Suprapubic skin (tissue), 4 donors: ENCODE measurements around the gene PAXX.

Source experiments
- CTCF ChIP-seq, 2 donors: fragments of 200-600 bp in 1 of 2; fragments of 450-650 bp in 1 of 2; sonication (generic) in 1 of 2; IDR thresholded peaks; one replicate each; pipeline ENCODE4 v1.5.1; 2016 to 2019; ENCODE audit warnings: antibody characterized with exemption in 2 of 2, mild to moderate bottlenecking in 1 of 2, moderate library complexity in 1 of 2
- POLR2A ChIP-seq, 2 donors: fragments of 450-650 bp; IDR thresholded peaks; one replicate each; pipeline ENCODE4 v1.6.1; 2017; ENCODE audit warnings: antibody characterized with exemption in 2 of 2, mild to moderate bottlenecking in 2 of 2, moderate library complexity in 2 of 2
- POLR2AphosphoS5 ChIP-seq, 3 donors: sonication (generic); formaldehyde crosslinking; IDR thresholded peaks; one replicate each; pipeline ENCODE4 v1.6.1; 2017; ENCODE audit warnings: antibody characterized with exemption in 3 of 3

GRCh38 chr9:137037483-137037882, 45.3 kb downstream of the PAXX start:
- TF ChIP-seq CTCF (IDR thresholded peaks at IDR 0.05) (no peak), POLR2A (IDR thresholded peaks at IDR 0.05) (no peak), POLR2AphosphoS5 (IDR thresholded peaks at IDR 0.05) (no peak)
